DND-41 (cell line): ENCODE data around the gene TGM1.

Experiments
- ATAC-seq: fragments of 200-7000 bp; cut with Tn5 transposase; 3 replicates; pipeline ENCODE4 v1.9.1; 2021; ENCODE audit warnings: low read depth; ENCODE audit not compliant: insufficient read depth
- DNase-seq: peaks from one replicate; pipeline ENCODE4 v3.0.0-alpha.2; 2020
- H2AFZ ChIP-seq: 2 replicates; pipeline ENCODE4 v1.6.0; 2012; ENCODE audit warnings: low read depth, low read length
- H3K27ac ChIP-seq: 2 replicates; pipeline ENCODE4 v1.5.1; 2012; ENCODE audit warnings: low read length, inconsistent platforms
- H3K27me3 ChIP-seq: fragments of 200-600 bp; sonication (generic); 2 replicates; pipeline ENCODE4 v1.6.0; 2012; ENCODE audit warnings: low read length, mild to moderate bottlenecking, inconsistent platforms; ENCODE audit not compliant: insufficient read depth, poor library complexity
- H3K36me3 ChIP-seq: 2 replicates; pipeline ENCODE4 v1.5.1; 2012; ENCODE audit warnings: low read length, inconsistent platforms; ENCODE audit not compliant: insufficient read depth
- H3K4me1 ChIP-seq: 2 replicates; pipeline ENCODE4 v1.5.1; 2012; ENCODE audit warnings: mild to moderate bottlenecking, low read length; ENCODE audit not compliant: insufficient read depth
- H3K4me2 ChIP-seq: 2 replicates; pipeline ENCODE4 v1.6.0; 2012; ENCODE audit warnings: mild to moderate bottlenecking, moderate library complexity, low read length, inconsistent platforms; ENCODE audit not compliant: insufficient read depth
- H3K4me3 ChIP-seq, 2 experiments: fragments of 200-600 bp in 1 of 2; shearing (Covaris generic) in 1 of 2; 2 replicates each; pipeline ENCODE4 v1.5.1; 2012 to 2016; ENCODE audit warnings: inconsistent platforms in 2 of 2, low read length in 2 of 2, mild to moderate bottlenecking in 2 of 2, low read depth in 1 of 2, moderate library complexity in 1 of 2
- H3K79me2 ChIP-seq: 2 replicates; pipeline ENCODE4 v1.6.0; 2012; ENCODE audit warnings: low read length, inconsistent platforms; ENCODE audit not compliant: insufficient read depth
- H3K9ac ChIP-seq: 2 replicates; pipeline ENCODE4 v1.6.0; 2012; ENCODE audit warnings: low read depth, mild to moderate bottlenecking, inconsistent platforms, low read length, moderate library complexity
- H3K9me3 ChIP-seq: 2 replicates; pipeline ENCODE4 v1.5.1; 2012; ENCODE audit warnings: low read length, moderate library complexity, mild to moderate bottlenecking, inconsistent platforms; ENCODE audit not compliant: insufficient read depth, severe bottlenecking
- H4K20me1 ChIP-seq: 2 replicates; pipeline ENCODE4 v1.6.0; 2012; ENCODE audit warnings: low read length; ENCODE audit not compliant: insufficient read depth
- EZH2 ChIP-seq: IDR thresholded peaks from 3 replicates; pipeline ENCODE4 v1.6.1; 2012; ENCODE audit warnings: borderline replicate concordance, low read depth, mild to moderate bottlenecking, moderate library complexity, low read length, inconsistent platforms; ENCODE audit not compliant: severe bottlenecking
- TF ChIP-seq, protein P1 (sequence below): IDR thresholded peaks from 2 replicates; pipeline ENCODE4 v1.5.1; 2012; ENCODE audit warnings: borderline replicate concordance, low read length, moderate library complexity, mild to moderate bottlenecking; ENCODE audit not compliant: poor library complexity, severe bottlenecking; ENCODE audit errors: extremely low read depth

TGM1 gene

DNA sequence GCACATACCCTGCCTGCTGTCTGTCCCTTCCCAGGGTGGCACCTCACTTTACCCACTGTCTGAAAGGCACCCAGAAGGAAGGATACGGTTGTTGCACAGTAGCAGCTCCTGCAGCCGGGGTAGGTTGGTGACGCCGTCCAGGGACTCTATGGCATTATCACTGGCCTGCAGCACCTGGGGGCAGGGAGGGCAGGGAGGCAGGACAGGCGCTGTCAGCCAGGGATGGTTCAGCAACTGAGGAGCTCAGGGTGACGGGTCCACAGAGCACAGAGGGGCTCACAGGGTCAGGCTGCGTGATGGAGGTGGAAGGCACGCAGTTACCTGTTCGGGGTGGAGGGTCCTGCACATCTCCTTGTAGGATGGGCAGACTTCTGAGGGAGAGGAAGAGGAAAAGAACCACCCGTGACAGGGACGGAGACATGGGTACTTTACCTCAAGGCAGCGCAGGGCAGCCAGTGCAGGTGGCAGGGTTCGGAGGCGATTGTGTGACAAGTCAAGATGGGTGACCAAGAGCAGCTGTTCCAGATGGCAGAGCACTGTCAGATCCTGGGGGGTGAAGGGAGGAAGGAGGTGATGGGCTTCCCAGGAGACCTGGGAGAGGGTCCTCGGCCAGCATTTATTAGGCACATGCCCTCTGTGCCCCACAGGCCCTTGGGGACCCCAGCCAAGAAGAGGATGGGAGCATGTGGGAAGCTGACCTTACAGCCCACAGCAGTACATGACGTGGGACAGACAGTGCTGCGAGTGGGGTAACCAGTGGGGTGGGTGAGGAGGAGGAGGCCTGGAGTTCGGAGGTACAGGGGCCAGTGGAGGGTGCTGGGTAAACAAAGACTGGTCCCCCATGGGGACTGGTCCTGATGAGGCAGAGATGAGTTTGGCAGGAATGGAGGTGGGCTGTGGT is 3.6 kb upstream of the TGM1 start:
- Histone ChIP-seq H3K4me2 (no peak overlapping the region), H3K36me3 (peaks cover 14% of the 10 kb centered on the region; the same call in 1 of the 2 replicates), H2AFZ (no peak overlapping the region), H3K79me2 (0 out of 2 replicates have a peak, but pooled peaks cover under 1% of the 10 kb centered on the region), H3K27ac (no peak overlapping the region), H4K20me1 (no peaks in the 10 kb centered on the region), H3K9me3 (no peaks in the 10 kb centered on the region), H3K9ac (no peak overlapping the region), H3K4me1 (peaks cover 14% of the 10 kb centered on the region), H3K4me3 (no peak overlapping the region), H3K27me3 (no peaks in the 10 kb centered on the region)
- TF ChIP-seq, protein P1, sequence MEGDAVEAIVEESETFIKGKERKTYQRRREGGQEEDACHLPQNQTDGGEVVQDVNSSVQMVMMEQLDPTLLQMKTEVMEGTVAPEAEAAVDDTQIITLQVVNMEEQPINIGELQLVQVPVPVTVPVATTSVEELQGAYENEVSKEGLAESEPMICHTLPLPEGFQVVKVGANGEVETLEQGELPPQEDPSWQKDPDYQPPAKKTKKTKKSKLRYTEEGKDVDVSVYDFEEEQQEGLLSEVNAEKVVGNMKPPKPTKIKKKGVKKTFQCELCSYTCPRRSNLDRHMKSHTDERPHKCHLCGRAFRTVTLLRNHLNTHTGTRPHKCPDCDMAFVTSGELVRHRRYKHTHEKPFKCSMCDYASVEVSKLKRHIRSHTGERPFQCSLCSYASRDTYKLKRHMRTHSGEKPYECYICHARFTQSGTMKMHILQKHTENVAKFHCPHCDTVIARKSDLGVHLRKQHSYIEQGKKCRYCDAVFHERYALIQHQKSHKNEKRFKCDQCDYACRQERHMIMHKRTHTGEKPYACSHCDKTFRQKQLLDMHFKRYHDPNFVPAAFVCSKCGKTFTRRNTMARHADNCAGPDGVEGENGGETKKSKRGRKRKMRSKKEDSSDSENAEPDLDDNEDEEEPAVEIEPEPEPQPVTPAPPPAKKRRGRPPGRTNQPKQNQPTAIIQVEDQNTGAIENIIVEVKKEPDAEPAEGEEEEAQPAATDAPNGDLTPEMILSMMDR: no peak
- no peak for TF ChIP-seq EZH2
- DNase-seq (no peak), ATAC-seq (no peak)

GRCh38 chr14:24264298-24264697 is 1.3 kb upstream of the TGM1 start:
- Histone ChIP-seq H3K4me2 (no peak overlapping the region), H4K20me1 (no peaks in the 10 kb centered on the region), H2AFZ (no peak overlapping the region), H3K27ac (no peak overlapping the region), H3K9ac (no peak overlapping the region), H3K4me1 (no peaks in the 10 kb centered on the region), H3K27me3 (no peaks in the 10 kb centered on the region), H3K79me2 (no peaks in the 10 kb centered on the region), H3K36me3 (peaks cover 14% of the 10 kb centered on the region; the same call in 1 of the 2 replicates), H3K4me3 (no peak overlapping the region), H3K9me3 (no peaks in the 10 kb centered on the region)
- no peak for DNase-seq
- no peak for TF ChIP-seq EZH2
- TF ChIP-seq, protein P1: no peak
- ATAC-seq: no peak; the same call in 2 of the 3 replicates

GRCh38 chr14:24263848-24264247 is 871 bp upstream of the TGM1 start:
- H2AFZ ChIP-seq: no peak overlapping the region
- DNase-seq: no peak
- no peaks in the 10 kb centered on the region for H3K4me1 ChIP-seq
- TF ChIP-seq, protein P1: no peak
- TF ChIP-seq EZH2: no peak
- no peaks in the 10 kb centered on the region for H3K27me3 ChIP-seq
- H3K9ac ChIP-seq: no peak overlapping the region
- no peaks in the 10 kb centered on the region for H4K20me1 ChIP-seq
- no peaks in the 10 kb centered on the region for H3K79me2 ChIP-seq
- no peak overlapping the region for H3K27ac ChIP-seq
- H3K9me3 ChIP-seq: no peaks in the 10 kb centered on the region
- H3K4me2 ChIP-seq: no peak overlapping the region
- H3K36me3 ChIP-seq: peaks cover 14% of the 10 kb centered on the region; the same call in 1 of the 2 replicates
- no peak for ATAC-seq
- no peak overlapping the region for H3K4me3 ChIP-seq
